ENCODE results near the gene CD93. TPM values are rescaled to one million over a fixed set of nuclear protein-coding genes. Genes with fewer than 3 reads are reported as not detected.
A peak's percentile ranks its signal among the peaks of the same experiment; 100 is the strongest.

The CD93 gene
- total RNA-seq, 2 donors from 2014 or later = 2.1 to 6.4 TPM

DNA sequence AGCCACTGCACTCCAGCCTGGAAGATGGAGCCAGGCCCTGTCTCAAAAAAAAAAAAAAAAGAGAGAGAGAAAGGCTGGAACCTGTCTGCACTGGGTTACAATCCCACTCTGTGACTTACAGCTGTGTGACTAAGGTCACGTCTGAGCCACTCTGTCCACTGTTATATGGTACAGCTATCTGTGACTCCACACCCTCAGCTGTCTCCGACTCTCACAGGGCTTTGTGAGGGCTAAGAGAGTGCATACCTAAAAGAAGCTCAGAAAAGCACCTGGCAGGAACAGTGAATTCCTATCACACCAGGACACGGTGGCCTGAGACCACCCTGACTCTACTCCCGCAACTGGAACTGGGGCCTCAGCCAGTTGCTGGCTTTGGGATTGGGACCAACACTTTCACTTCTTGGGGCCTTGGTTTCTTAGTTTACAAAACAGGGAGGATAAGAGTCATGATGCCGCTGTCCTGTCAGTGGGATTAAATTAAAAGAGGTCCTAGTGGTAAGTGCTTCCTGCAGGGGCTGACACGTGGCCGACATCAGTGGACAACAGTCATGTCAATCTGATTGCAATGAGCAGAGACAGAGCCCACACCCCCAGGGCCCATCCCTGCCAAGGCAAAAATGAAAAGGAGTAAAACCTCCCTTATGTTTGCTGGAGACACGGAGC is 5.7 kb upstream of the CD93 start:
- no peak for ATAC-seq
- Mint-ChIP-seq H3K4me3 (no peak overlapping the region), H3K27ac (no peak overlapping the region), H3K4me1 (peaks cover 7% of the 10 kb centered on the region), H3K27me3 (peaks cover 31% of the 10 kb centered on the region), H3K36me3 (ENCODE audit: low read depth) (no peaks in the 10 kb centered on the region)
- no peaks in the 10 kb centered on the region for H3K9me3 ChIP-seq (ENCODE audit: control insufficient read depth, low read length, poor library complexity, severe bottlenecking)
- no peak for DNase-seq

DNA sequence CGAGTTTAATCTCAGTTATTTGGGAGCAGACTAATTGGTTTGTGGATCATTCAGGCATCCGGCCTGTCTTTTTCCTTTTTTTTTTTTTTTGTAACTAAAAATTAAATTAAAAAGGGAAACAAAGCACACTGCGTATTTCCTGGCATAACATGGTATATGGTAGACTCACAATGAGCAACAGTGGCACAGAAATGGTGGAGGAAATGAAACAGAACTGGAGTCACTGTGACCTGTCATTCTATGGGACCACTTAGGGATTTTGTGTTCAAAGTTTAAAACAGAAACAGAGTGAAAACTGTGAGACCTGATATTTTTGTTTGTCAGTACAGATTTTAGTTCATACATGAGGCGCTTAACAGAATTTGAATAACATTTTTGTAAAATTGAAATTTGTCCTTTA is 4.8 kb upstream of the CD93 start:
- Mint-ChIP-seq H3K27ac (no peak overlapping the region), H3K36me3 (ENCODE audit: low read depth) (no peaks in the 10 kb centered on the region), H3K4me3 (no peak overlapping the region), H3K27me3 (peaks cover 25% of the 10 kb centered on the region), H3K4me1 (peaks cover 11% of the 10 kb centered on the region)
- DNase-seq = no peak
- ATAC-seq = no peak
- no peaks in the 10 kb centered on the region for H3K9me3 ChIP-seq (ENCODE audit: control insufficient read depth, low read length, poor library complexity, severe bottlenecking)

- ATAC-seq (no peak), DNase-seq (no peak)
- no peaks in the 10 kb centered on the region for H3K9me3 ChIP-seq (ENCODE audit: control insufficient read depth, low read length, poor library complexity, severe bottlenecking)
- Mint-ChIP-seq H3K27ac (no peak overlapping the region), H3K36me3 (ENCODE audit: low read depth) (no peaks in the 10 kb centered on the region), H3K27me3 (peaks cover 17% of the 10 kb centered on the region), H3K4me3 (no peak overlapping the region), H3K4me1 (peaks cover 11% of the 10 kb centered on the region)
Measured at GRCh38 chr20:23090147-23090546, 4.0 kb upstream of the CD93 start.

GRCh38 chr20:23088866-23089265 is 2.7 kb upstream of the CD93 start:
- ATAC-seq = no peak
- peaks cover 5% of the 10 kb centered on the region for H3K27me3 Mint-ChIP-seq

GRCh38 chr20:23087587-23088251 is 1.6 kb upstream of the CD93 start:
- Mint-ChIP-seq H3K4me3 (no peak overlapping the region), H3K27me3 (peaks cover 4% of the 10 kb centered on the region), H3K36me3 (ENCODE audit: low read depth) (no peaks in the 10 kb centered on the region), H3K27ac (peak overlapping the region; percentile 19), H3K4me1 (peaks cover 17% of the 10 kb centered on the region)
- no peaks in the 10 kb centered on the region for H3K9me3 ChIP-seq (ENCODE audit: control insufficient read depth, low read length, poor library complexity, severe bottlenecking)
- ATAC-seq (no peak), DNase-seq (no peak)

More at GRCh38 chr20:23088866-23089265, 2.7 kb upstream of the CD93 start:
- Mint-ChIP-seq H3K4me1 (peaks cover 11% of the 10 kb centered on the region), H3K4me3 (no peak overlapping the region), H3K27ac (no peak overlapping the region), H3K36me3 (ENCODE audit: low read depth) (no peaks in the 10 kb centered on the region)
- no peaks in the 10 kb centered on the region for H3K9me3 ChIP-seq (ENCODE audit: control insufficient read depth, low read length, poor library complexity, severe bottlenecking)
- DNase-seq = no peak

DNA sequence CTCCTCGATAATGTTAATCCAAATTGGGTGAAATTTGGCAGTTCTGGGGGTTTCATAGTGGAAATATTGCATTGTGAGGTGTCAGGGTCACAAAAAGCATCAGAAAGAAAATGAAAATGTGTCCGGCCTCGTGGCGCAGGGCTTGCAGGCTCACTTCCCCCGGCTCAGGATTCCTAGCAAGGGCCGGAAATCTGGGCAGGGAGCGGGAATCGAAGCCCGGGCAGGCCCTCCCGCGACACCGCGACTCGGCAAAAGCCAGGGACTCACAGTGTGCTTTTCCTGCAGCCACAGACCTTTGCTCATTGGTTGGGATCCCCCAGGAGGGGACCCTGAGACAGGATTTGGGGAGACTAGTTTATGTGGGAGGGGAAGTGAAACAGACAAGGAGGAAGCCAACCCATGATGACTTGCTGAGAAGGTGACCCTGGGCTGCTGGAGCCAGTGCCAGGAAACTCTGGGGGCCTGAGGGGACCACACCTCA is 847 bp upstream of the CD93 start:
- H3K4me1 Mint-ChIP-seq = peaks cover 17% of the 10 kb centered on the region

GRCh38 chr20:23085436-23086055 is 578 bp downstream of the CD93 start:
- DNase-seq = no peak
- ATAC-seq = peak; percentile 6
- no peaks in the 10 kb centered on the region for H3K36me3 Mint-ChIP-seq (ENCODE audit: low read depth)
- no peaks in the 10 kb centered on the region for H3K27me3 Mint-ChIP-seq
- peaks cover 17% of the 10 kb centered on the region for H3K4me1 Mint-ChIP-seq
- H3K27ac Mint-ChIP-seq = no peak overlapping the region
- no peaks in the 10 kb centered on the region for H3K9me3 ChIP-seq (ENCODE audit: control insufficient read depth, low read length, poor library complexity, severe bottlenecking)
- H3K4me3 Mint-ChIP-seq = peak overlapping the region; percentile 88

More for the DNA sequence above, 847 bp upstream of the CD93 start:
- H3K9me3 ChIP-seq (ENCODE audit: control insufficient read depth, low read length, poor library complexity, severe bottlenecking) = no peaks in the 10 kb centered on the region
- DNase-seq (no peak), ATAC-seq (no peak)
- Mint-ChIP-seq H3K36me3 (ENCODE audit: low read depth) (no peaks in the 10 kb centered on the region), H3K4me3 (no peak overlapping the region), H3K27me3 (peaks cover 4% of the 10 kb centered on the region), H3K27ac (peak overlapping the region; percentile 19)

GRCh38 chr20:23084845-23085365 is 1.2 kb downstream of the CD93 start:
- ATAC-seq = no peak
- Mint-ChIP-seq H3K36me3 (ENCODE audit: low read depth) (no peaks in the 10 kb centered on the region), H3K4me3 (peak overlapping the region; percentile 70), H3K4me1 (peaks cover 17% of the 10 kb centered on the region), H3K27me3 (no peaks in the 10 kb centered on the region), H3K27ac (peak overlapping the region; percentile 66)
- DNase-seq = no peak
- no peaks in the 10 kb centered on the region for H3K9me3 ChIP-seq (ENCODE audit: control insufficient read depth, low read length, poor library complexity, severe bottlenecking)

GRCh38 chr20:23084282-23084844 is 1.8 kb downstream of the CD93 start:
- Mint-ChIP-seq H3K27me3 (no peaks in the 10 kb centered on the region), H3K4me1 (peaks cover 17% of the 10 kb centered on the region), H3K4me3 (peak overlapping the region; percentile 70), H3K36me3 (ENCODE audit: low read depth) (no peaks in the 10 kb centered on the region), H3K27ac (peak overlapping the region; percentile 66)
- no peak for DNase-seq
- ATAC-seq = no peak
- H3K9me3 ChIP-seq (ENCODE audit: control insufficient read depth, low read length, poor library complexity, severe bottlenecking) = no peaks in the 10 kb centered on the region

DNA sequence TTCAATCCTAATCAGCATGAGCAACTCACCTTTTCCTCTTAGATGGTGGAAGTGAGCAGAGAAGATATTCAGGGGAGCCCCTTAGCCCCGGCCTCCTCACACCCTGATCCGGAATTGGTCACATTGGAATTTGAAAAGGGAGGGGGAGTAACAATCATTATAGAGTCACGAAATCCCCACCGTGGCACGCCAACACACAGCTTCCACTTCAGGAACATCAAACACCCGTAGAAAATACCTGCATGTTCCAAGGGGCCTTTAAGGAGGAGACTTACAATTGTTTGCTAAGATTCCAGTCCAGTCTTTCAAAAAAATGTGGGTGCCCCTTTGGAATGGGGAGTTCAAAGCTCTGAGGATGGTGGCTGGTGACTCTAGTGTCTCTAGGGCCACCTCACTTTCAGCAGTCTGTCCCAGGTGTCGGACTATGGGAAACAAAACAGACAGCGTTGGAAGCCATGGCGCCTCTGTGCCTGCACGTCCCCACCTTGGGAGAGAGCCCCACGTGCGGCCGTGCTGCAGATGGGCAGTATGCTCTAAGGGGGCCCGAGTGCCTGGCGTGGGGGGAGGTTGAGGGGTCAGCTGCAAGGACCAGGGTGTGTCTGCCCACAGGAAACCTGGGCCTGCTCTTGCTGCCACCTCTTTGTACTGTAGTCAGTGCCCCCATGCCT is 2.4 kb downstream of the CD93 start:
- no peaks in the 10 kb centered on the region for H3K36me3 Mint-ChIP-seq (ENCODE audit: low read depth)
- peak overlapping the region; percentile 66 for H3K27ac Mint-ChIP-seq
- peaks cover 17% of the 10 kb centered on the region for H3K4me1 Mint-ChIP-seq
- H3K9me3 ChIP-seq (ENCODE audit: control insufficient read depth, low read length, poor library complexity, severe bottlenecking) = no peaks in the 10 kb centered on the region
- H3K27me3 Mint-ChIP-seq = peaks cover 4% of the 10 kb centered on the region
- DNase-seq (no peak), ATAC-seq (no peak)
- H3K4me3 Mint-ChIP-seq = peak overlapping the region; percentile 70

DNA sequence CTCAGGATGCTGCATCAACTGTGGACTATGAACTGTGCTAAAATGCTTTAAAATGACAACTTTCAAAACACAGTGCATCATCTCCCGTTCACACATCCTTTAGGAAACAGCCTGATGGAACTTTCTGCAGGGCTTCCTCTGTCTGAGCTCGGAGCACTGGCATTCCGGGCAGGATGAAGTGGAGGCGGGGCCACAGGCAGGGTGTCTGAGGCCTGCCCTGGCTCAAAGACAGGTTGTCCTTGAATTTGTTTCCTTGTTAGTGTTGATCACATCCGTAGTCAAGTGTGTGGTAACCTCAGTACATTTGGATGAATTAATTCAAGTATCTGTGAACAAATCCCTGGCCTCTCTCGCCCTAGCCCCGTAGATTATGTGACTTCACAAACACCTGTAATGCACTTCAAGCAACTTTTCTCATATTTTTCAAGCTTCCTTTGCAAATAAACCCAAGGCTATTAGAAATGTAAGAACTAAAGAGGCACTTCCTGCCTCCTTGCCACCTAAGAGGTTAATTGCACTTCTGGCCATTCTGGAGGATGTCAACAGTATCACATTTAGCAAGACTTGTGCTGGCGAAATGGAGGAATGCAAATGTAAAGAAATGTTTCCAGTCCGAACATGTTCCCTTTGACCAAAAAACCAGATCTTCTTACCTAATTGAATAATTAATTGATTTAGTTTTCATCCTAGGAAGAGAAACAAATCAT is 3.1 kb downstream of the CD93 start:
- Mint-ChIP-seq H3K27ac (peak overlapping the region; percentile 66), H3K4me1 (peaks cover 13% of the 10 kb centered on the region), H3K36me3 (ENCODE audit: low read depth) (no peaks in the 10 kb centered on the region), H3K4me3 (peak overlapping the region; percentile 70), H3K27me3 (peaks cover 5% of the 10 kb centered on the region)
- ATAC-seq (no peak), DNase-seq (no peak)
- no peaks in the 10 kb centered on the region for H3K9me3 ChIP-seq (ENCODE audit: control insufficient read depth, low read length, poor library complexity, severe bottlenecking)

DNA sequence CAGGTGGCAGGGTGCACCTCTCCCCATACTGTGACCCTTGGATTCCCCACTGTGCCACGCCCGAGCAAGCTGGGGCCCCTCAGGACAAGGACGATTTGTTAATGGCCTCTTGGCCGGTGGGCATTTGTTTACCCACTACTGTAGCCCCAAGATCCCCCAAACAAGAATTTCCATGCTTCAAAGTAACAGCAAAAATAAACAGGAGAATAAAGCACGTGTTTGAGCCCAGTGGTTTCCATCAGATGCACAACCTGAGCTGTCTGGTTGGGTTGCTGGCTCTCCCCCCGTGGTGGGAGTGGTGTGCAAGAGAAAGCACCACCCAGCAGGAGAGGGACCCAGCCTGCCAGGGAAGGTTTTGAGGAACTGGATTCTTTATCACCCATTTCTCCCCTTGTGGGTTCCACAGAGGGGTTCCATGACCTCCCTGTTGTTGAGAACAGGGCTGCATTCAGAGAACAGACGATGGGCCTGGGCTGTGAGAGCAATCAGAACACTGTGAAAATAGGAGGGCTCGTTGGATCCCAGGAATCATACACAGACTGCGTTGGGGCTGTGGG is 4.8 kb downstream of the CD93 start:
- H3K27ac Mint-ChIP-seq = no peak overlapping the region
- ATAC-seq = no peak
- no peak for DNase-seq
- H3K36me3 Mint-ChIP-seq (ENCODE audit: low read depth) = no peaks in the 10 kb centered on the region
- H3K9me3 ChIP-seq (ENCODE audit: control insufficient read depth, low read length, poor library complexity, severe bottlenecking) = no peaks in the 10 kb centered on the region
- peaks cover 5% of the 10 kb centered on the region for H3K27me3 Mint-ChIP-seq
- peak overlapping the region; percentile 43 for H3K4me3 Mint-ChIP-seq
- H3K4me1 Mint-ChIP-seq = peaks cover 10% of the 10 kb centered on the region
